ENCODE data around the gene MYPOP. TPM values are rescaled to one million over a fixed set of nuclear protein-coding genes. Genes with fewer than 3 reads are reported as not detected.

The MYPOP gene
- total RNA-seq, 1 experiment from 2014 or later, result 2.5 TPM

GRCh38 chr19:45863335-45863839, 39.0 kb downstream of the MYPOP start:
- DNase-seq (ENCODE audit: low read depth), result no peak

DNA sequence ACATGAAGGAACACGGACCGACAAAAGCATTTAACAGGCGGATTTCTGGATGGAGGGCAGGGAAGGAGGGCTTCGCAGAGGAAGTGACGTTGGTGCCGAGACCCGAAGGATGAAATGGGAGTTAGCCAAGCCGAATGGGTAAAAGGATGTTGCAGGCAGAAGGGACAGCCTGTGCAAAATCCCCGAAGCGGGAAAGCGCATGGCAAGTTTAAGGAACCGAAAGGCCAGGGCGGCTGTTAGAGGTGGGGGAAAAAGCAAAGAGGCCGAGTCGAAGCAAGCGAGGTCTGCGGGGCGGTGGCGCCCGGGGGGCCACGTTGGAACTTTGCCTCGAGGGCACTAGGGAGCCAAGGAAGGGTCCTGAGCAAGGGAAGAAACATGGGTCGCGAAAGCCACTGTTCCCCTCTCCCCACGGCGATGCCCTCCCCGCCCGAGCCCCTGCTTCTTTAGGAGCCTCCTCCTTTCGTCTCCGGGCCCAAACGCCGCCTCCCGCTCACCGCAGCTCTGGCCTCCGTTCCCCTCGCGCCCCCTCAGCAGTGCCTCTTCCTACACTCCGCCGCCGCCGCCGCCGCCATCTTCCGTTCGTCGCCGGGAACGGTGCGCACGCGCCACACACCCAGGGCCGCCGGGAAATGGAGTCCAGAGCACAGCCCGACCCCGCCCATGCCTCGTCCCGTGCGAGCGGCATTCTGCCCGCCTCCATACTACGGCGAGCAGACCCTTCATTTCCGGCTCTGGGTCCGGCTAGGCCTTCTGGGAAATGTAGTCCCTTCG, 39.7 kb downstream of the MYPOP start, which contains the start of gene SYMPK:
SYMPK (minus strand) TSS at position 584 of the 771 bp plus-strand sequence. CDS start 8,652 bp downstream, outside the sequence.
- DNase-seq (ENCODE audit: low read depth), result peak; percentile 100

GRCh38 chr19:45862271-45862563, 40.2 kb downstream of the MYPOP start:
- no peak for DNase-seq (ENCODE audit: low read depth)

GRCh38 chr19:45860359-45861259, 41.8 kb downstream of the MYPOP start:
- DNase-seq (ENCODE audit: low read depth), result no peak

- no peak for DNase-seq (ENCODE audit: low read depth)
These were observed 48.1 kb downstream of the MYPOP start for GRCh38 chr19:45854167-45854778.

DNA sequence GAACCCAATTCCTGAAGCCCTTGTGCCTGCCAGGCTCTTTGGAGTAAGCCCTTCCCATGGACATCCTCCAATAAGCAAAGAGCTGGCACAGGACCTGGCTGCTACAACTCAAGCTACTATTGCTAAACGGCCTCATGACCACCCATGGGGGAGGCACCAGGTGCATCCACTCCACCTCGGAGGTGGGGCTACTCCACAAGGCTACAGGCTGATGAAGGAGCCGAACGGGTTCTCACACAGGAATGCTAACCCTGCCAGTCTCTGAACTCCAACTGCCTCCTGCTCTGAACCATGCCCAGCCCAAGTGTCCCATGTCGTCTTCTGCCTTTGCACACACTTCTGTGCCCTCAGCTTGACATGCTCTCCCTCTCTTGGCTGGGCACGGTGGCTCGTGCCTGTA, 49.4 kb downstream of the MYPOP start:
- no peak for DNase-seq (ENCODE audit: low read depth)

DNA sequence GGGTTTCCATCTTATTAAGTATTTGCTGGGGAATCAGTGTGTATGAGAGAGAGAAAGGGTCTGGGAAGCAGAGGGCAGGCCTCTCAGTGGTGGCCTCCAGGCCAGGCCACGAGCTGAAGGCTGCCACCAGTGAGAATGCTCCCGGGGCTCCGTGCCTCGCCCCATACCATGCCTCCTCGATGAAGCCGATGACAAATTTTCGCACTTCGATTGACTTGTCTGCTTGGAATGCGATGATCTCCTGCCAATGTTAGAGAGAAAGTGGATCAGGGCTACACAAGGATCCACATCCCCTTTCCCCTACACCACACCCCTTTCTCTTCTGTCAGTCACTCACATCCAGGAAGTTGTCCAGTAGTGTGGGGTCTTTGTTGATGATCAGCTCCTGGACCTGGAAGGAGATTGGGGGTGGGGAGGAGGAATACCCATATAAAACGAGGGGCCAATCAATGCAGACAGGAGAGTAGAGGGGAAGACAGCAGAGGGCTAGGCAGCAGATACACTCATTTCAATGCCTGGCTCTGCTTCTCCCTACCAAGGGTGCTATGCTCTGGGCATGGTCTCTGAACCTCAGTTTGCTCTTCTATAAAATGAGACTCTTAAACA, 50.2 kb downstream of the MYPOP start:
- DNase-seq (ENCODE audit: low read depth), result no peak

GRCh38 chr19:45848922-45849321, 53.5 kb downstream of the MYPOP start:
- no peak for DNase-seq (ENCODE audit: low read depth)

DNA sequence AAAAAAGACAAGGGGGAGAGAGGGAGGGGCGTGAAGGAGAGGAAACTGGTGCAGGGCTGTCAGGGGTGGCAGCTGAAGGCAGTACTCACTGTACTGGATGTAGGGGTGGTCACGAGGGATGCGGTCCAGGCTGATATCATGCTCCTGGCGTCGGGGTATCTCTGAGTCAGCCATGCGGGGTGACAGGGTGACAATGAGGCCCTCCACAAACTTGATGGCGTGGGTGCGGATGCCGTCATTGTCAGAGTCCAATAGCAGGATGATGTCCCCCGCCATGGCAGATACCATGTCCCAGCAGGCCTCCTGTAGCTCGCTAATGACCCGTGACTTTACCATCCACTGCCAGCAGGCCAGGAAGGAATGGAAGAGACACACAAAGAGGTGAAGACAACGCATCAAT, 54.8 kb downstream of the MYPOP start:
- no peak for DNase-seq (ENCODE audit: low read depth)

DNA sequence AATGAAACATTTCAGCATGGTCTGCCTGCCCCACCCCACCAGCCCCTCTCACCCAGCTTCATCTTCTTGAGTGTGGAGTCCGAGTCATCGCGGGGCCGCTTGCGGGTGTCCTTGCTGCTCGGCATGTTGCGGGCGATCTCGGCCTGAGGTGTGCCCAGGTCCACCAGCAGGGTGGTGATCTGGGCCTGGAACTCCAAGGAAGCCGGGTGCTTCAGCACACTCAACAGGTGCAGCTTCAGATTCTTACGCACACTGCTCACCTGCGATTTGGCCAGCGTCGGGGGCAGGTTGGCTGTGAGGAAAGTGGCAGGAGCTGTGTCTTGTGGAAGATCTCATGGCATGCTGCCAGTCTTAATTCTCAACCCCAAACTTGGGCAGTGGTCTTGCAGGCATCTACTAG, 60.2 kb downstream of the MYPOP start:
- DNase-seq (ENCODE audit: low read depth), result no peak

Other genes starting within 250 kb of the MYPOP start
- gene GIPR, start 234.4 kb downstream of the MYPOP start, total RNA-seq (2014; rRNA removed; shearing (Covaris generic)), result not detected in 2 replicates
- gene SNRPD2, start 210.7 kb downstream of the MYPOP start, total RNA-seq (2014; rRNA removed; shearing (Covaris generic)), result 580 and 625 TPM in 2 replicates
- 13.0 and 22.3 TPM in 2 replicates for gene QPCTL, start 209.9 kb downstream of the MYPOP start, total RNA-seq (2014; rRNA removed; shearing (Covaris generic))
- gene FBXO46, start 171.7 kb downstream of the MYPOP start, total RNA-seq (2014; rRNA removed; shearing (Covaris generic)), result 7.9 and 15.0 TPM in 2 replicates
- not detected in 2 replicates for gene MEIOSIN, start 169.2 kb downstream of the MYPOP start, total RNA-seq (2014; rRNA removed; shearing (Covaris generic))
- 5.1 and 9.5 TPM in 2 replicates for gene SIX5, start 133.4 kb downstream of the MYPOP start, total RNA-seq (2014; rRNA removed; shearing (Covaris generic))
- 8.4 and 8.7 TPM in 2 replicates for gene DMPK, start 120.1 kb downstream of the MYPOP start, total RNA-seq (2014; rRNA removed; shearing (Covaris generic))
- 16.7 and 22.1 TPM in 2 replicates for gene DMWD, start 109.8 kb downstream of the MYPOP start, total RNA-seq (2014; rRNA removed; shearing (Covaris generic))
- 0.06 TPM in 1 of 2 replicates, not detected in the other for gene RSPH6A, start 87.3 kb downstream of the MYPOP start, total RNA-seq (2014; rRNA removed; shearing (Covaris generic))
- 33.0 and 55.8 TPM in 2 replicates for gene SYMPK, start 39.5 kb downstream of the MYPOP start, total RNA-seq (2014; rRNA removed; shearing (Covaris generic))
- 2.1 and 2.6 TPM in 2 replicates for gene FOXA3, start 38.3 kb downstream of the MYPOP start, total RNA-seq (2014; rRNA removed; shearing (Covaris generic))
- gene IRF2BP1, start 16.5 kb downstream of the MYPOP start, total RNA-seq (2014; rRNA removed; shearing (Covaris generic)), result 52.9 and 60.1 TPM in 2 replicates
- gene NANOS2, start 12.2 kb upstream of the MYPOP start, total RNA-seq (2014; rRNA removed; shearing (Covaris generic)), result not detected in 2 replicates
- gene NOVA2, start 71.3 kb upstream of the MYPOP start, total RNA-seq (2014; rRNA removed; shearing (Covaris generic)), result not detected in 2 replicates
- 5.5 and 7.7 TPM in 2 replicates for gene CCDC61, start 92.9 kb upstream of the MYPOP start, total RNA-seq (2014; rRNA removed; shearing (Covaris generic))
- not detected in 2 replicates for gene PGLYRP1, start 120.4 kb upstream of the MYPOP start, total RNA-seq (2014; rRNA removed; shearing (Covaris generic))
- not detected in 2 replicates for gene IGFL4, start 138.4 kb upstream of the MYPOP start, total RNA-seq (2014; rRNA removed; shearing (Covaris generic))
- not detected in 2 replicates for gene IGFL3, start 222.1 kb upstream of the MYPOP start, total RNA-seq (2014; rRNA removed; shearing (Covaris generic))
- not detected in 2 replicates for gene IGFL2, start 245.6 kb upstream of the MYPOP start, total RNA-seq (2014; rRNA removed; shearing (Covaris generic))